Measurements from ENCODE around the gene IQCH. TPM values are rescaled to one million over a fixed set of nuclear protein-coding genes. Genes with fewer than 3 reads are reported as not detected.

IQCH gene
- total RNA-seq, 1 experiment from 2014 or later, result 1.9 TPM

DNA sequence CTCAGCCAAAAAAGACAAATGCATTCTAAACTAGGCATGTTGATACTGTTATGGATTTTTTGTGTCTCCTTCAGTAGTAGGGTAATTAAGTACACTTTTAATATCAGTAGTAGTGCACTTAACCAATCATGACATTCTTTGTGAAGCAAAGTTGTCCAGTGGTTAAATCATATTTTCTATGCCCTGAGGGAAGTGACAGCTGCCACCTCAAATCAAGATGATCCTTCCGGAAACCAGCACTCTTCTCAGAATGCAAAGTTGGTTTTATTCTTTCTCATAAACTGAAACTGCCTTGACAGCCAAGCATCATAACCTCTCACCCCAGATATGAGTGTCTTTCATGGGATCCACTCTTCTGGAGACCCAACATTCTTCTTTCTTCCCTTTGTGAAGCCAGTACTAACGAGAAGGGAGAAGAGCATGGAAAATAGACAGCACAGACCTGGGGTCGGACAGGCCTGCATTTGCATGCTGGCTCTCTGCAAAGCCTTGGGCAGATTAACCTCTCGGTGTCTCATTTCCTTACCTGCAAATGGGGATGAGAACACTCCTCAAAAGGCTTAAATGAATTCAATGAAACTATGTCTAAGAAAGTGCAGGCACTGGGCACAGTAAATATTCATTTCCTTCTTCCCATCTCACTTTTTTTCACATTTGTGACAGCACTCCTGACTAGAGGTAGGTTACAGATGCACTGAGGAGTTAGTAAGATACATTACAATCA lies 13.3 kb upstream of the IQCH start:
- DNase-seq (ENCODE audit: low spot score) (no peak), ATAC-seq (peak; percentile 52; the same call in 1 of the 2 replicates)
- Mint-ChIP-seq H3K27me3 (ENCODE audit: low read depth) (no peaks in the 10 kb centered on the region), H3K9me3 (peaks cover under 1% of the 10 kb centered on the region; the same call in 1 of the 2 replicates), H3K27ac (peak overlapping the region; percentile 54; the same call in 1 of the 2 replicates), H3K4me3 (no peak overlapping the region), H3K4me1 (peaks cover 34% of the 10 kb centered on the region), H3K36me3 (peaks cover 11% of the 10 kb centered on the region)
- CTCF ChIA-PET, result interaction anchor here (0.7 to 2.7 kb wide), 6 partner anchors 8 to 298 kb away, joined by 3 to 17 read pairs (median 5); no protein-coding TSS in a partner anchor
- TF ChIP-seq, protein P1, sequence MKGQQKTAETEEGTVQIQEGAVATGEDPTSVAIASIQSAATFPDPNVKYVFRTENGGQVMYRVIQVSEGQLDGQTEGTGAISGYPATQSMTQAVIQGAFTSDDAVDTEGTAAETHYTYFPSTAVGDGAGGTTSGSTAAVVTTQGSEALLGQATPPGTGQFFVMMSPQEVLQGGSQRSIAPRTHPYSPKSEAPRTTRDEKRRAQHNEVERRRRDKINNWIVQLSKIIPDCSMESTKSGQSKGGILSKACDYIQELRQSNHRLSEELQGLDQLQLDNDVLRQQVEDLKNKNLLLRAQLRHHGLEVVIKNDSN (CRISPR knock-in tag; IDR thresholded peaks at IDR 0.05), result no peak
- TF ChIP-seq, protein P2, sequence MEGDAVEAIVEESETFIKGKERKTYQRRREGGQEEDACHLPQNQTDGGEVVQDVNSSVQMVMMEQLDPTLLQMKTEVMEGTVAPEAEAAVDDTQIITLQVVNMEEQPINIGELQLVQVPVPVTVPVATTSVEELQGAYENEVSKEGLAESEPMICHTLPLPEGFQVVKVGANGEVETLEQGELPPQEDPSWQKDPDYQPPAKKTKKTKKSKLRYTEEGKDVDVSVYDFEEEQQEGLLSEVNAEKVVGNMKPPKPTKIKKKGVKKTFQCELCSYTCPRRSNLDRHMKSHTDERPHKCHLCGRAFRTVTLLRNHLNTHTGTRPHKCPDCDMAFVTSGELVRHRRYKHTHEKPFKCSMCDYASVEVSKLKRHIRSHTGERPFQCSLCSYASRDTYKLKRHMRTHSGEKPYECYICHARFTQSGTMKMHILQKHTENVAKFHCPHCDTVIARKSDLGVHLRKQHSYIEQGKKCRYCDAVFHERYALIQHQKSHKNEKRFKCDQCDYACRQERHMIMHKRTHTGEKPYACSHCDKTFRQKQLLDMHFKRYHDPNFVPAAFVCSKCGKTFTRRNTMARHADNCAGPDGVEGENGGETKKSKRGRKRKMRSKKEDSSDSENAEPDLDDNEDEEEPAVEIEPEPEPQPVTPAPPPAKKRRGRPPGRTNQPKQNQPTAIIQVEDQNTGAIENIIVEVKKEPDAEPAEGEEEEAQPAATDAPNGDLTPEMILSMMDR (IDR thresholded peaks at IDR 0.05), result no peak
- no peak for TF ChIP-seq CREM (CRISPR knock-in tag; IDR thresholded peaks at IDR 0.05)
- TF ChIP-seq, protein P3, sequence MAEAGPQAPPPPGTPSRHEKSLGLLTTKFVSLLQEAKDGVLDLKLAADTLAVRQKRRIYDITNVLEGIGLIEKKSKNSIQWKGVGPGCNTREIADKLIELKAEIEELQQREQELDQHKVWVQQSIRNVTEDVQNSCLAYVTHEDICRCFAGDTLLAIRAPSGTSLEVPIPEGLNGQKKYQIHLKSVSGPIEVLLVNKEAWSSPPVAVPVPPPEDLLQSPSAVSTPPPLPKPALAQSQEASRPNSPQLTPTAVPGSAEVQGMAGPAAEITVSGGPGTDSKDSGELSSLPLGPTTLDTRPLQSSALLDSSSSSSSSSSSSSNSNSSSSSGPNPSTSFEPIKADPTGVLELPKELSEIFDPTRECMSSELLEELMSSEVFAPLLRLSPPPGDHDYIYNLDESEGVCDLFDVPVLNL (CRISPR knock-in tag; IDR thresholded peaks at IDR 0.05; ENCODE audit: borderline replicate concordance, low read depth), result no peak
- no peak for TF ChIP-seq OVOL2 (CRISPR knock-in tag; IDR thresholded peaks at IDR 0.05; ENCODE audit: borderline replicate concordance)
- TF ChIP-seq ZNF219 (CRISPR knock-in tag; IDR thresholded peaks at IDR 0.05; ENCODE audit: borderline replicate concordance), result no peak
- no peak for TF ChIP-seq IRF2 (CRISPR knock-in tag; IDR thresholded peaks at IDR 0.05; ENCODE audit: borderline replicate concordance, low read depth)
- no peak for TF ChIP-seq FOXK1 (CRISPR knock-in tag; IDR thresholded peaks at IDR 0.05)
- TF ChIP-seq NFATC4 (CRISPR knock-in tag; IDR thresholded peaks at IDR 0.05), result no peak
- TF ChIP-seq, protein P4, sequence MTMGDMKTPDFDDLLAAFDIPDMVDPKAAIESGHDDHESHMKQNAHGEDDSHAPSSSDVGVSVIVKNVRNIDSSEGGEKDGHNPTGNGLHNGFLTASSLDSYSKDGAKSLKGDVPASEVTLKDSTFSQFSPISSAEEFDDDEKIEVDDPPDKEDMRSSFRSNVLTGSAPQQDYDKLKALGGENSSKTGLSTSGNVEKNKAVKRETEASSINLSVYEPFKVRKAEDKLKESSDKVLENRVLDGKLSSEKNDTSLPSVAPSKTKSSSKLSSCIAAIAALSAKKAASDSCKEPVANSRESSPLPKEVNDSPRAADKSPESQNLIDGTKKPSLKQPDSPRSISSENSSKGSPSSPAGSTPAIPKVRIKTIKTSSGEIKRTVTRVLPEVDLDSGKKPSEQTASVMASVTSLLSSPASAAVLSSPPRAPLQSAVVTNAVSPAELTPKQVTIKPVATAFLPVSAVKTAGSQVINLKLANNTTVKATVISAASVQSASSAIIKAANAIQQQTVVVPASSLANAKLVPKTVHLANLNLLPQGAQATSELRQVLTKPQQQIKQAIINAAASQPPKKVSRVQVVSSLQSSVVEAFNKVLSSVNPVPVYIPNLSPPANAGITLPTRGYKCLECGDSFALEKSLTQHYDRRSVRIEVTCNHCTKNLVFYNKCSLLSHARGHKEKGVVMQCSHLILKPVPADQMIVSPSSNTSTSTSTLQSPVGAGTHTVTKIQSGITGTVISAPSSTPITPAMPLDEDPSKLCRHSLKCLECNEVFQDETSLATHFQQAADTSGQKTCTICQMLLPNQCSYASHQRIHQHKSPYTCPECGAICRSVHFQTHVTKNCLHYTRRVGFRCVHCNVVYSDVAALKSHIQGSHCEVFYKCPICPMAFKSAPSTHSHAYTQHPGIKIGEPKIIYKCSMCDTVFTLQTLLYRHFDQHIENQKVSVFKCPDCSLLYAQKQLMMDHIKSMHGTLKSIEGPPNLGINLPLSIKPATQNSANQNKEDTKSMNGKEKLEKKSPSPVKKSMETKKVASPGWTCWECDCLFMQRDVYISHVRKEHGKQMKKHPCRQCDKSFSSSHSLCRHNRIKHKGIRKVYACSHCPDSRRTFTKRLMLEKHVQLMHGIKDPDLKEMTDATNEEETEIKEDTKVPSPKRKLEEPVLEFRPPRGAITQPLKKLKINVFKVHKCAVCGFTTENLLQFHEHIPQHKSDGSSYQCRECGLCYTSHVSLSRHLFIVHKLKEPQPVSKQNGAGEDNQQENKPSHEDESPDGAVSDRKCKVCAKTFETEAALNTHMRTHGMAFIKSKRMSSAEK (CRISPR knock-in tag; IDR thresholded peaks at IDR 0.05; ENCODE audit: borderline replicate concordance), result no peak
- TF ChIP-seq SMAD3 (CRISPR knock-in tag; IDR thresholded peaks at IDR 0.05; ENCODE audit: borderline replicate concordance), result no peak
- no peak for TF ChIP-seq MXD4 (CRISPR knock-in tag; IDR thresholded peaks at IDR 0.05; ENCODE audit: borderline replicate concordance)
- TF ChIP-seq MYBL2 (CRISPR knock-in tag; IDR thresholded peaks at IDR 0.05), result no peak
- TF ChIP-seq RORB (CRISPR knock-in tag; IDR thresholded peaks at IDR 0.05), result no peak
- TF ChIP-seq TEAD1 (CRISPR knock-in tag; IDR thresholded peaks at IDR 0.05), result no peak
- TF ChIP-seq TCF7 (CRISPR knock-in tag; IDR thresholded peaks at IDR 0.05; ENCODE audit: low read depth), result no peak
- TF ChIP-seq, protein P5, sequence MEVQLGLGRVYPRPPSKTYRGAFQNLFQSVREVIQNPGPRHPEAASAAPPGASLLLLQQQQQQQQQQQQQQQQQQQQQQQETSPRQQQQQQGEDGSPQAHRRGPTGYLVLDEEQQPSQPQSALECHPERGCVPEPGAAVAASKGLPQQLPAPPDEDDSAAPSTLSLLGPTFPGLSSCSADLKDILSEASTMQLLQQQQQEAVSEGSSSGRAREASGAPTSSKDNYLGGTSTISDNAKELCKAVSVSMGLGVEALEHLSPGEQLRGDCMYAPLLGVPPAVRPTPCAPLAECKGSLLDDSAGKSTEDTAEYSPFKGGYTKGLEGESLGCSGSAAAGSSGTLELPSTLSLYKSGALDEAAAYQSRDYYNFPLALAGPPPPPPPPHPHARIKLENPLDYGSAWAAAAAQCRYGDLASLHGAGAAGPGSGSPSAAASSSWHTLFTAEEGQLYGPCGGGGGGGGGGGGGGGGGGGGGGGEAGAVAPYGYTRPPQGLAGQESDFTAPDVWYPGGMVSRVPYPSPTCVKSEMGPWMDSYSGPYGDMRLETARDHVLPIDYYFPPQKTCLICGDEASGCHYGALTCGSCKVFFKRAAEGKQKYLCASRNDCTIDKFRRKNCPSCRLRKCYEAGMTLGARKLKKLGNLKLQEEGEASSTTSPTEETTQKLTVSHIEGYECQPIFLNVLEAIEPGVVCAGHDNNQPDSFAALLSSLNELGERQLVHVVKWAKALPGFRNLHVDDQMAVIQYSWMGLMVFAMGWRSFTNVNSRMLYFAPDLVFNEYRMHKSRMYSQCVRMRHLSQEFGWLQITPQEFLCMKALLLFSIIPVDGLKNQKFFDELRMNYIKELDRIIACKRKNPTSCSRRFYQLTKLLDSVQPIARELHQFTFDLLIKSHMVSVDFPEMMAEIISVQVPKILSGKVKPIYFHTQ (CRISPR knock-in tag; IDR thresholded peaks at IDR 0.05), result no peak
- TF ChIP-seq TP53 (CRISPR knock-in tag; IDR thresholded peaks at IDR 0.05), result no peak
- no peak for TF ChIP-seq NR2C2 (CRISPR knock-in tag; IDR thresholded peaks at IDR 0.05)
- TF ChIP-seq, protein P6, sequence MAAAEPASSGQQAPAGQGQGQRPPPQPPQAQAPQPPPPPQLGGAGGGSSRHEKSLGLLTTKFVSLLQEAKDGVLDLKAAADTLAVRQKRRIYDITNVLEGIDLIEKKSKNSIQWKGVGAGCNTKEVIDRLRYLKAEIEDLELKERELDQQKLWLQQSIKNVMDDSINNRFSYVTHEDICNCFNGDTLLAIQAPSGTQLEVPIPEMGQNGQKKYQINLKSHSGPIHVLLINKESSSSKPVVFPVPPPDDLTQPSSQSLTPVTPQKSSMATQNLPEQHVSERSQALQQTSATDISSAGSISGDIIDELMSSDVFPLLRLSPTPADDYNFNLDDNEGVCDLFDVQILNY (CRISPR knock-in tag; IDR thresholded peaks at IDR 0.05), result no peak
- POLR2A ChIA-PET, result no interaction called here
